ENCODE results near the gene POP7.
"Not testable (repeated sequence)": the region's sequence is repeated elsewhere in the genome, so short reads cannot be mapped to it uniquely, and the experiment has no call there.

The POP7 gene

DNA sequence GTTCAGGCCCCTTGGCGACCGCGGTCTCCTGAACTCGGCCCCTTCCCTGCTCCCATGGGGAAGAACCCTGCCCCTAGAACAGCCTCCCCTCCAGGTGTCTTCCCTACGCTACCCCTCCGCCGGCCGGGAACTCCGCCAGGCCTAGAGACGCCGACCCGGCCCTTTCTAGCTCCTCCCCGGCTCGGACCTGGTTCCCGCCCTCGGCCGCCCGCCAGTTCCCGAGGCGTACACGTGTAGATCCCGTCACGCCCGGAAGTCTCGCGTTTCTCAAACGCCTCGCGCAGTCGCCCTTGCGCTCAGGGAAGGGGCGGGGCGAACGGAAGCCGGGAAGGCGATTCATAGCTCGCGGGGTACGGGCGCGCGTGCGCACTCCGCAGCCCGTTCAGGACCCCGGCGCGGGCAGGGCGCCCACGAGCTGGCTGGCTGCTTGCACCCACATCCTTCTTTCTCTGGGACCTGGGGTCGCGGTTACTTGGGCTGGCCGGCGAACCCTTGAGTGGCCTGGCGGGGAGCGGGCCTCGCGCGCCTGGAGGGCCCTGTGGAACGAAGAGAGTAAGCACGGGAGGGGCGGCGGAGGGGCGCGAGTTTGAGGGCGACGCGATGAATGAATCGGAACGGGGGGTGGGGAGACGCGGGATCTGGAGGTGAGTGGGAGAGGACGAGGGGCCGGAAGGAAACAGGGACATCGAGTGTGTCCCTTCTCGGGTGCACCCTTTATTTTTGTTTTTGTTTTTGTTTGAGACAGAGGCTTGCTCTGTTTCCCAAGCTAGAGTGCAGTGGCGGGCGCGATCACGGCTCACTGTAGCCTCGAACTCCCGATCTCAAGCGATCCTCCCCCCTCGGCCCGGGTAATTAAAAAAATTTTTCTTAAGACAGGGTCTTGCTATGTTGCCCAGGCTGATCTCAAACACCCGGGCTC lies at the start of gene POP7:
POP7 (plus strand) TSS at position 369 of the 919 bp plus-strand sequence. CDS start 710 bp downstream, outside the sequence.
- DNase-seq (ENCODE audit: low spot score), result peak; percentile 88

DNA sequence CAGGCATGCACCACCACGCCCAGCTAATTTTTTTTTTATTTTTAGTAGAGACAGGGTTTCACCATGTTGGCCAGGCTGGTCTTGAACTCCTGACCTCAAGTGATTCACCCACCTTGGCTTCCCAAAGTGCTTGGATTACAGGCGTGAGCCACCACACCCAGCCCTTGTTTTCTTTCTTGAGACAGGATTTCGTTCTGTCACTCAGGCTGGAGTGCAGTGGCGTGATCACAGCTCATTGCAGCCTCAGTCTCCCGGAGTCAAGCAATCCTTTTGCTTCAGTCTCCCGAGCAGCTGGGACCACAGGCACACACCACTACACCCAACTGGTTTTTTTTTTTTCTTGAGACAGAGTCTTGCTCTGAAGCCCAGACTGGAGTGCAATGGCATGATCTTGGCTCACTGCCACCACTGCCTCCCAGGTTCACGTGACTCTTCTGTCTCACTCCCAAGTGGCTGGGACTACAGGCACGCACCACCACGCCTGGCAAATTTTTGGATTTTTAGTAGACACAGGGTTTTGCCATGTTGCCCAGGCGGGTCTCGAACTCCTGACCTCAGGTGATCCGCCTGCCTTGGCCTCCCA lies 43.6 kb upstream of the POP7 start:
- DNase-seq (ENCODE audit: low spot score), result not testable (repeated sequence)

DNA sequence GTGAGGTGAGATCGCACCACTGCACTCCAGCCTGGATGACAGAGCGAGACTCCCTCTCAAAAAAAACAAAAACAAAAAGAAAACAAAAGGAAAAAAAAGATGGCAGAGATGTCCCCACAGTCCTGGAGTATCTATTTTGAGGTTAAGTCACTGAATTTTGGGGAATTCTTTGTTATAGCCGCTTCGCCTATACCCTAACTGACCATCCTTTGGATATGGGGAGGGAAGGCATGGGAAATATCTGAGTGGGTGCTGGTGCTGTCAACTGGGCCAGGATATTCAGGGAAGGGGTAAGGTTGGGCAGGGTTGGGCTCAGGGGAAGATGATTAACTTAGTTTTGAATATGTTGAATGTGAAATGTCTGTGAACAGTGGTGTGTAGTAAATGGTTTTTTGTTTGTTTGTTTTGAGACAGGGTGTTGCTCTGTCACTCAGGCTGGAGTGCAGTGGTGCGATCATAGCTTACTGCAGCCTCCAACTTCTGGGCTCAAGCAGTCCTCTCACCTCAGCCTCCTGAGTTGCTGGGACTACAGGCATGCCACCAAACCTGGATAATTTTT lies 40.7 kb upstream of the POP7 start:
- no peak for DNase-seq (ENCODE audit: low spot score)

DNA sequence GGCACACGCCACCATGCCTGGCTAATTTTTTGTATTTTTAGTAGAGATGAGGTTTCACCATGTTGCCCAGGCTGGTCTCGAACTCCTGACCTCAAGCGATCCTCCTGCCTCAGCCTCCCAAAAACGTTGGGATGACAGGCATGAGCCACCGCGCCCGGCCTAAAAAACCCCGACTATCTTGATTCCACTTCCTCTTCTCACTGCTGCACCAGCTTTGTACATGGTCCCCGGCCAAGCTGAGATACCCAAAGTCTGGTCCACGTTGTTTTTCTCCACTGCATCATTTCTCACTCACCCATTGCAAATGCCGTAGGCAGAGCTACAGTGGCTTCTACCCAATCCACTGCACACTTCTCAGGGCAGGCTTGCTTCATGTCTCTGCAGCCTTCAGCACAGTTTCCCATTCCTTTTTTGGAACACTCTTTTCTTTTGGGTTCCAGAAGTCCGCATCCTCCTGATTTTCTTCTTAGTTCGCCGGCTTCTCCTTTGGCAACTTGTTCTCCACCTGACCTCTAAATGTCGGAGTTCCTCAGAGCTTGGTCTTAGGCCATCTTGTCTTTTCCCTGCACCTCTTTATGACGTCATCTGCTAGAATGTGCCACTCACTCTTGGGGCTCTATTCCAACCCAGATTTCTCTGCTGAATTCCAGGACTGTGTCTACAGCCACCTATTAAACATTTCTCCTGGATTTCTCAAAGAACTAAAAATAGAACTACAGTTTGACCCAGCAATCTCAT lies 38.4 kb upstream of the POP7 start:
- no peak for DNase-seq (ENCODE audit: low spot score)

DNA sequence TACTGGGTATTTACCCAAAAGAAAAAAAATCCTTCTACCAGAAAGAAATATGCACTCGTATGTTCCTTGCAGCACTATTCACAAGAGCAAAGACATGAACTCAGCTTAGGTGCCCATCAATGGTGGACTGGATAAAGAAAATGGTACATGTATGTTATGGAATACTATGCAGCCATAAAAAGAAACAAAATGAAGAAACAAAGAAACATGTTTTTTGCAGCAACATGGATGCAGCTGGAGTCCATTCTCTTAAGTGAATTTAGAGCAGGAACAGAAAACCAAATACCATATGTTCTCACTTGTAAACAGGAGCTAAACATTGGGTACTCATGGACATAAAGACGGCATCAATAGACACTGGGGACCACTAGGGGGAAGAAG lies 37.9 kb upstream of the POP7 start:
- no peak for DNase-seq (ENCODE audit: low spot score)

DNA sequence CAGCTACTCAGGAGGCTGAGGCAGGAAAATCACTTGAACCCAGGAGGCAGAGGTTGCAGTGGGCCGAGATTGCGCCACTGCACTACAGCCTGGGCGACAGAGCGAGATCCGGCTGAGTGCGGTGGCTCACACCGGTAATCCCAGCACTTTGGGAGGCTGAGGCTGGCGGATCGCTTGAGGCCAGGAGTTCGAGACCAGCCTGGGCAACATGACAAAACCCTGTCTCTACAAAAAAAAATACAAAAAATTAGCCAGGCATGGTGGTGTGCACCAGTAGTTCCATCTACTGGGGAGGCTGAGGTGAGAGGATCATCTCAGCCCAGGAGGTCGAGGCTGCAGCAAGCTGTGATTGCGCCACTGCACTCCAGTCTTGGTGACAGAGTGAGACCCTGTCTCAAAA lies 36.8 kb upstream of the POP7 start:
- DNase-seq (ENCODE audit: low spot score), result not testable (repeated sequence)

DNA sequence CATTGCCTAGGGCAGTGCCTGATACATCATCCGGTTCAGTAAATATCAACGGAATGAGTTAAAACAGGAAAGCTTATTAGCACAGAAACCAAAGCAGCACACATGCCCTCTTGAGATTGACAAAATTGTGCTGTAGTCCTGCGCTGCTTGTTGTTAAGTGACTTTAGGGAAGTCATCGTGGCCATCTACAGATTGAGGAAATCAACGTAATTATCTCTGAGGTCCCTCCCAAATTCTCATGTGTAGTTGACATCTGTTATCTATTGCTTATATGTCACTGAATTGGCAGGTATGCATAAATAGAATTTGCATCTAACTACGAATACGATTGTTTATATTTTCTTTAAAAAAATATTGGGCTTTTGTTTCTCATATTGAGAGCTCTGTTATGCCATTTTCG lies 35.8 kb upstream of the POP7 start:
- no peak for DNase-seq (ENCODE audit: low spot score)

DNA sequence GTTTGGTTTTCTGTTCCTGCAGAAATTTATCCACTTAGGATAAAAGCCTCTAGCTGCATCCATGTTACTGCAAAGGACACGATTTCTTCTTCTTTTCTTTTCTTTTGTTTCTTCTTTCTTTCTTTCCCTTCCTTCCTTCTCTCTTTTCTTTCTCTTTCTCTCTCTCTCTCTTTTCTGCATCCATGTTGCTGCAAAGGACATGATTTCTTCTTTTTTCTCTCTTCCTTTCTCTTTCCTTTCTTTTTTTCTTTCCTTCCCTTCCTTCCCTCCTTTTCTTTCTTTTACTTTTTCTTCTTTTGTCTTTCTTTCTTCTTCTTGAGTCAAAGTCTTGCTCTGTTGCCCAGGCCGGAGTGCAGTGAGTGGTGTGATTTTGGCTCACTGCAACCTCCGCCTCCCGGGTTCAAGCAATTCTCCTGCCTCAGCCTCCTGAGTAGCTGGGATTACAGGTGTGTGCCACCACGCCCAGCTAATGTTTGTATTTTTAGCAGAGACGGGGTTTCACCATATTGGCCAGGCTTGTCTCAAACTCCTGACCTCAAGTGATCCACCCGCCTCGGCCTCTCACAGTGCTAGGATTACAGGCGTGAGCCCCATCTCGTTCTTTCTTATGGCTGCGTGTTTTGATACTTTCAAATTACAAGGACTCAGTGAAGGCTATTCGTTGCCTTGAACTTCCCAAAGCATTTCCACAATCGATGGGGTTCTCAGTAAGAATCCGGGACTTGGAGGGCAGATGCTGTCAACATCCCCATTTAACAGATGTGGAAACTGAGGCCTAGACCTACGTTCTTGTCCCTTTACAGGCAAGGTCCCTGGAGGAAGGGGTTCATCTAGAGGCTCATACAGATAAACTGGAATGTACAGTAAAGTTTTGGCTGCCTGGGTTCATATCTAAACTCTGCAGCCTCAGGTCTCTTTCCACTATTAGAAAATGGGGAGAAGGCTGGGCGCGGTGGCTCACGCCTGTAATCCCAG lies 34.3 kb upstream of the POP7 start:
- DNase-seq (ENCODE audit: low spot score), result no peak

DNA sequence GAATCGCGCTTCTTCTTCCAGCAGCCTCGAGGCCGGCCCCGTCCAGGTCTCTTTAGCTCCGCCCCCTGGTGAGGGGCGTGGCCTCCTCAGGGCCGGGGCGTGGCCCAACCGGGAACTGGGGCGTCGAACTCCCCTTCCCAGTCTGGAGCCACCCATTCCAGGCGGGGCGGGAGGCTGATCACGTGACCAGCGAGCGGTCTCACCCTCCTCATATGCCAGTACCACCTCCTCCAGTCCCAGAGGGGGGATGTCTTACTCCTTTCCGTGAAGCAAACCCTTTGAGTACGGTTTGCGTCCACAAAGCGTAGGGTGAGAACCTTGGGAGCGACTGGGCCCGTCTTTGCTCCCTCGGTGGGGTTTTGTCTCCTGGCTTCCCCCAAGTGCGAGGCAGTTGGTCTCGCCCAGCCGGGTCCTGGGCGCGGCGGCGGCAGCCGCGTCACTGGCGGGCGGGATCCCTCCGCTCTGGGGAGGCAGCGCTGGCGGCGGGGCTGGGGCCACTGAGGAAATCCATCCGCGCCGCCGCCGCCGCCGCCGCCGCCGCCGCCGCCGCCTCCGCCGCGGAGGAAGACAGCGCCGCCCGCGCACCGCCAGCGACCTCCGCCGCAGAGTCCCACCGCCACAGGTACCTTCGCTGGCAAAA lies 32.5 kb upstream of the POP7 start, which contains the start of gene GNB2:
GNB2 (plus strand) TSS at position 439 of the 640 bp plus-strand sequence. CDS start 2,526 bp downstream, outside the sequence.
- peak; percentile 98 for DNase-seq (ENCODE audit: low spot score)

DNA sequence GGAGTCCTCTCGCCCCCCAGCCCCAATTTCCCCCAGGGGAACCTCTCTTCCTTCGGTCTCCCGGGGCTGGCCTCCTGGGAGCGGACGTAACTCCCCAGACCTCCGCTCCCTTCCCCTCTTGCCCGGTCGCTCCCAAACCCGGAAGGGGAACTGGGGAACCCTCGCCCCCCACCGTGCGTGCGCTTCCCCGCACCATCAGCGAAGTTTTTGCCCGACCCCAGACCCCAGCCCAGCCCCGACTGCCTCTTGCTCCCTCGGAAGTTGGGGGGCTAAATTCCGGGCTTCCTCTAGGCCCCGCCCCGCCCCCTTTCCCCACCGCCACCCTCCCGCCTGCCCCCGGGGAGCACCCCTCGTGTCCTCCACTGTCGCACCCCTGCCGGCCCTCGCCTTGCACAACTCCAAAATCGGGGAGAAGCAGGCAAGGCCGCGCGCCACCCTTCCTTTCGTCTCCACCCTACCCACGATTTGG lies 31.9 kb upstream of the POP7 start:
- DNase-seq (ENCODE audit: low spot score), result no peak

DNA sequence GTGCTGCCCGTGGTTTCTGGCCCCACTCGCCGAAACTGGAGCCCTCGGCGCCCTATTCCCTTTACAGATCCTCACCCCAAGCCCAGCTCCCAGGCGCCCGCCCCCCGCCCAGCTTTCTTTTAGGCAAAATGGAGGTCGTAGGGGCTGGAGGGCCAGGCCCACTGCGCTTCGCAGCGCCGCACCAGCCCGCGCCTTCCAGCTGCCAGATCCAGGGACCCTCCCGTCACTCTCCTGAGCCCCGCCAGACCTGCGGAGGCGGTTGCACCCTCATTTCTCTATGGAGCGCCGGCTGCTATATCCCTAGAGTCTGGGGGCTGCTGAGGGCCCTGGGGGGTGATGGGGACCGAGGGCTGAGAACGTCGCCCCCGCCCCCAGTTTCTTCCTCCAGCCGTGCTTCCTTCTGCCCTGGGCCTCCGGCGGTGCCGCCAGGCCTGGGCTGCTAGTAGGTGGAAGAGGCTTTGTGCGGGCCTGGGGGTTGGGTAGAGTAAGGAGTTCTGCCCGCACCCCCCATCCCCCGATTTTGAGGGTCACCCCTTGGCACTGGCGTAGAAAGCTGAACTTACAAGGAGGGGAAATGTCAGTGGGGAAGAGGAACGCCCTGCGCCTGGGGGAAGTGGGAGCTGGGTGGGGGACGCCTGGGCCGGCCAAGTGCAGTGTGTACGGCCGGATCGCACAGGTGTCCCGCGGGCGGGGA lies 31.4 kb upstream of the POP7 start:
- no peak for DNase-seq (ENCODE audit: low spot score)

DNA sequence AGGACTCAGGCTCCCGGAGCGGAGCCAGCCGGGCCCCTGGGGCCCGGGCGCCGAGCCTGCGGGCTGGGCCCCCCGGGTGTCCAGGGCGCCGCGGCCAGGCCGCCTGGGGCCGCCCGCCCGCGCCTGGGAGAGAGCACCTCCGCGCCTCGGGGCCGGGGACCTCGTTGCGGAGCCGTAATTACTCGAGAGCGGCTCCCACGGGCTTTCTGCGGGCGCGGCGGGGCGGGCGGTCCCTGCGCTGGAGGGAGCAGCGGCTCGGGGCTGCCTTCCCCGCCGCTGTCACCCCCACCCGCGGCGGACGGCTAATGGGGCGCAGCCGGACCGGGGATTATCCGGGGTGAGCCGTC lies 30.8 kb upstream of the POP7 start:
- DNase-seq (ENCODE audit: low spot score), result no peak

DNA sequence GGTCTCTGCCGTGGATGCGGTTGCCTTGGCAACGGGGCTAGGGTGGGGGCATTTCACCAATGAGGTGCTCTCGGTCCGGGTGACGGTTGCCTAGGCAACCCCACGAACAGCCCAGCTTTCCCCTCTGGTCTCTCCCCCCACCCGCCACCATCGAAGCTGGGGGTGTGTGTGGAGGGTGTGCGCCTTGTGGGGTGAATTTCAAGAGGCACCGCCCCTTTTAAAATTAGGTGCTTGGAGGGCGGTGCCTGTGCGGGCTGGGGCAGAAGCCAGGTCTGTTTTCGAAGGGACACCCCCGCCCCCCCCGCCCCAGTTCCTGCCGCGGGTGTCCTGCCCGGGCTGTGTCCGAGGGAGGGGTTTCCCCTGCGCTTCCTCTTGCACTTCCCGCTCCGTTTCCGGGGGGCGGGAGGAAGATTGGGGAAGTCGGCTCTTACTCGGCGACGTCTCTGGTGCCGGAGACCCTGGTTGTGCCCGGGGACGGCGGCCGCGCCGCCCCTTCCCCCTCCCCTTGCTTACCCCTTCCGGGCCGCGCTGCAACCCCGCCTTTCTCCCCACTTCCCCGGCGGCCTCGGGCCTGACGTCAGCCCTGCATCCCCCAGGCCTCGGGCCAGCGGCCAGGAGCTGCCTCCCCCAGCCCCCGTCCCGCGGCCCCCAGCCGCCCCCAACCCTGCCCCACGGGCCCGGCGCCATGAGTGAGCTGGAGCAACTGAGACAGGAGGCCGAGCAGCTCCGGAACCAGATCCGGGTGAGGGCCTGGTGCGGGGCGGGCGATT lies 30.2 kb upstream of the POP7 start:
- no peak for DNase-seq (ENCODE audit: low spot score)

DNA sequence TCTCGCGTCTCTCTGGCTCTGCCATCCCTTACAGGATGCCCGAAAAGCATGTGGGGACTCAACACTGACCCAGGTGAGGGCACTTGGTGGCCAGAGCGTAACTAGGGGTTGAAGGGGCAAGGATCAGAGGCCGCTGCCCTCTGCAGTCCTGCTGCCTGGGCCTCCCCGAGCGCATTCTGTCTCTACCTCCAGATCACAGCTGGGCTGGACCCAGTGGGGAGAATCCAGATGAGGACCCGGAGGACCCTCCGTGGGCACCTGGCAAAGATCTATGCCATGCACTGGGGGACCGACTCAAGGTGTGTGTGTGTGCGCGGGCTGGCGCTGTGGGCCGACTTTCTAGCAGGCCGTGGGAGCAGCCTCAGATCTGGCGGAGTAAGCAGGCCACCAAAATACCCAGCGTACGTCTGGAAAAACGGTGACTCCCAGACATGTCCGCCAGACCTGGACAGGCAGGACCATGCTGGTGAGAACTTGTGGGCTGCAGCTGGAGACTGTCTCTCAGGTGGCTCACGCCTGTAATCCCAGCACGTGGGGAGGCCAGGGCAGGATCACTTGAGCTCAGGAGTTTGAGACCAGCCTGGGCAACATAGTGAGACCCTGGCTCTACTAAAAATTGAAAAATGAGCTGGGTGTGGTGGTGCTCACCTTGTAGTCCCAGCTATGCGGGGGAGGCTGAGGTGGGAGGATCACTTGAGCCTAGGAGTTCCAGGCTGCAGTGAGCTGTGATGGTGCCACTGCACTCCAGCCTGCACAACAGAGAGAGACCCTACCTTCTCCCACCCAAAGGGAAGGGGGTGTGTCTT lies 29.2 kb upstream of the POP7 start:
- no peak for DNase-seq (ENCODE audit: low spot score)

DNA sequence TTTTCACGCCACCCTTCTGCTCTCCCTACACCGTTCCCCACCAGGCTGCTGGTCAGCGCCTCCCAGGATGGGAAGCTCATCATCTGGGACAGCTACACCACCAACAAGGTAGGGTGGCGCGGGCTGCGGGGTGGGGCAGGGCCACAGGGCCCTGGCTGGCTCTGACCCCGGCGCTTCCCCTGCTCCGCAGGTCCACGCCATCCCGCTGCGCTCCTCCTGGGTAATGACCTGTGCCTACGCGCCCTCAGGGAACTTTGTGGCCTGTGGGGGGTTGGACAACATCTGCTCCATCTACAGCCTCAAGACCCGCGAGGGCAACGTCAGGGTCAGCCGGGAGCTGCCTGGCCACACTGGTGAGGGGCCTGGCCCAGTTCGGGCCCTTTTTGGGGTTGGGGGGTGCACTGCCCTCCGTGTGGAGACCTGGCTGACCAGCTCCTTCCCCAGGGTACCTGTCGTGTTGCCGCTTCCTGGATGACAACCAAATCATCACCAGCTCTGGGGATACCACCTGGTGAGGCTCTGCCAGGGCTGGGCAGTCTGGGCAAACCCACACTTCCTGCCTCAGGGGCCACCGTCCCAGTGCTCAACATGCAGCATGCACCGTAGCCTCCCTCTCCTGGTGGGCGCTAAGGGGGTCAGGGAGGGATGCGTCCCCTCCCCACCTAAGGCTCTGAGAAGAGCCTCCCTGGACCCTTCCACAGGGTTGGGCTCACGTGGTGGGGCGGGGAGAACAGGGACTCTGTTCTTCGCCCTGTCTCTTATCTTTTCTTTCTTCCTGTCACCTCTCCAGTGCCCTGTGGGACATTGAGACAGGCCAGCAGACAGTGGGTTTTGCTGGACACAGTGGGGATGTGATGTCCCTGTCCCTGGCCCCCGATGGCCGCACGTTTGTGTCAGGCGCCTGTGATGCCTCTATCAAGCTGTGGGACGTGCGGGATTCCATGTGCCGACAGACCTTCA lies 28.3 kb upstream of the POP7 start:
- no peak for DNase-seq (ENCODE audit: low spot score)

DNA sequence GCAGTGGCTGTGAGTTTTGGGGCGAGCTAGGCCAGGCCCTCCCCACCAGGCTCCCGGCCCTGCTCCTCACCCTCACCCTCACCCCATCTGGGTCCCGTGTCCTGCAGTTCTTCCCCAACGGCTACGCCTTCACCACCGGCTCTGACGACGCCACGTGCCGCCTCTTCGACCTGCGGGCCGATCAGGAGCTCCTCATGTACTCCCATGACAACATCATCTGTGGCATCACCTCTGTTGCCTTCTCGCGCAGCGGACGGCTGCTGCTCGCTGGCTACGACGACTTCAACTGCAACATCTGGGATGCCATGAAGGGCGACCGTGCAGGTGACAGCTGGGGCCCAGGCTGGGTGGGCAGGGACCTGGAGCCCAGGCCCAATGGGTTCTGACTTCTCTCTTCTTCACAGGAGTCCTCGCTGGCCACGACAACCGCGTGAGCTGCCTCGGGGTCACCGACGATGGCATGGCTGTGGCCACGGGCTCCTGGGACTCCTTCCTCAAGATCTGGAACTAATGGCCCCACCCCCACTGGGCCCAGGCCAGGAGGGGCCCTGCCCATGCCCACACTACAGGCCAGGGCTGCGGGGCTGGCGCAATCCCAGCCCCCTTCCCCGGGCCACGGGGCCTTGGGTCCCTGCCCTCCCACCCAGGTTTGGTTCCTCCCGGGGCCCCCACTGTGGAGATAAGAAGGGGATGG lies 27.5 kb upstream of the POP7 start:
- DNase-seq (ENCODE audit: low spot score), result no peak

All from HuH-7.5 (cell line).